Aorta (tissue), 5 donors: ENCODE data around the gene SEMA3G. TPM values are rescaled to one million over a fixed set of nuclear protein-coding genes. Genes with fewer than 3 reads are reported as not detected.

Experiments
- ATAC-seq: fragments of 200-7000 bp; cut with Tn5 transposase; one replicate; pipeline ENCODE4 v1.9.1; 2022; ENCODE audit warnings: moderate library complexity; ENCODE audit not compliant: low FRiP score
- DNase-seq, 2 donors: peaks; one replicate each; pipeline ENCODE4 v3.0.0-alpha.2; 2020
- H3K27ac ChIP-seq, 2 donors: one replicate each; pipeline ENCODE4 v1.5.1; 2013; ENCODE audit warnings: low read length in 2 of 2, mild to moderate bottlenecking in 2 of 2, moderate library complexity in 2 of 2, control low read depth in 1 of 2, inconsistent platforms in 1 of 2, low read depth in 1 of 2
- H3K27me3 ChIP-seq, 2 donors: one replicate each; pipeline ENCODE4 v1.6.1; 2013; ENCODE audit warnings: control low read depth in 1 of 2, low read length in 1 of 2, mild to moderate bottlenecking in 1 of 2, moderate library complexity in 1 of 2; ENCODE audit not compliant: insufficient read depth in 2 of 2, control insufficient read depth in 1 of 2
- H3K36me3 ChIP-seq, 2 donors: one replicate each; pipeline ENCODE4 v1.6.1; 2013; ENCODE audit warnings: control low read depth in 1 of 2, low read length in 1 of 2, mild to moderate bottlenecking in 1 of 2; ENCODE audit not compliant: insufficient read depth in 2 of 2, control insufficient read depth in 1 of 2
- H3K4me1 ChIP-seq, 2 donors: one replicate each; pipeline ENCODE4 v1.6.1; 2013; ENCODE audit warnings: low read length in 2 of 2, control low read depth in 1 of 2, mild to moderate bottlenecking in 1 of 2, moderate library complexity in 1 of 2; ENCODE audit not compliant: insufficient read depth in 2 of 2, control insufficient read depth in 1 of 2
- H3K4me3 ChIP-seq, 2 donors: one replicate each; pipeline ENCODE4 v1.5.1; 2013; ENCODE audit warnings: low read length in 2 of 2, control low read depth in 1 of 2, mild to moderate bottlenecking in 1 of 2
- H3K9me3 ChIP-seq: one replicate; pipeline ENCODE4 v1.6.1; 2013; ENCODE audit warnings: mild to moderate bottlenecking, low read length; ENCODE audit not compliant: control insufficient read depth
- WGBS, 2 donors: extraction: QIAGEN DNeasy Blood & Tissue Kit; methylation state at CpG; one replicate each; pipeline ENCODE4 v1.1.7; 2013; 5-methylcytosine and 5-hydroxymethylcytosine counted together
- intact Hi-C, 2 donors: fragments of 100-400 bp; cut with DNase I; formaldehyde crosslinking; loops; one replicate each; pipeline versions ENCODE4 v1.14.2 to v1.15.0; 2022
- polyA plus RNA-seq, 2 donors: library from polyadenylated mRNA; stranded (reverse); fragments of 200-250 nt; gene quantifications; one replicate each; pipeline ENCODE4 v1.2.3, GENCODE V29; 2013
- total RNA-seq, 2 donors: library from RNA; stranded (reverse); fragmentation: NEBNext Ultra II Directional; extraction: Animal tissue kit (Norgen Biotek cat#: 25700); gene quantifications; one replicate each; pipeline ENCODE4 v1.2.1, GENCODE V29; 2021
- donor health status: healthy with polysubstance abuse.
- donor health status: Bipolar disorder and iron deficiency.
- donor health status: DM: no; HTN: no; CAD: no.
- donor health status: DM: no; HTN: no; CAD: no.
- donor health status: DM: yes; HTN: yes; CAD: no.

The SEMA3G gene
- total and polyA plus RNA-seq, 4 donors = 0.26 to 23.8 (median 12.5) TPM; not detected in 1

DNA sequence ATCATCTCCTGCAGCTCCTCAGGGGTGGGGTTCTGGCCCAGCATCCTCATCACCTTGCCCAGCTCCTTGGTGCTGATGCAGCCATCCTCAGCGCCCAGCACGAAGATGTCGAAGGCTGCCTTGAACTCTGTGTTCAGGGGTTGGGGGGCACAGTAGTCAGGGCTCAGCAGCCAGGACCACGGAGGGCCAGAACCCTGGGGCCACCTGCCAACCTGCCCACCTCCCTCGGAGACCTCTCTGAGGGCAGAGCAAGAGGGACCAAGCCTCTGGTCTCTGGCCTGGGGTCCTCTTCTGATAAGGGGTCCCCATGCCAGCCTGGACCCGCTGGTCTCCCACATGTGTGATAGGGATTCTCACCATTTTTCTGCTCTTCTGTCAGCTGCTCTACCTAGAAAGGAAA, 7.2 kb upstream of the SEMA3G start:
- Histone ChIP-seq H3K4me1 (no peaks in the 10 kb centered on the region), H3K27me3 (no peaks in the 10 kb centered on the region), H3K9me3 (no peaks in the 10 kb centered on the region), H3K36me3 (no peaks in the 10 kb centered on the region), H3K27ac (no peak overlapping the region), H3K4me3 (no peak overlapping the region)
- 88 to 92% methylated on average over 6 of the region's 6 CpGs for WGBS, 2 donors
- ATAC-seq (no peak), DNase-seq (no peak)
- intact Hi-C loops = loop anchor here in 1 of 2 donors (10.0 kb wide), 1 partner anchor 167 kb away; the partner anchor contains the start of gene GLYCTK

DNA sequence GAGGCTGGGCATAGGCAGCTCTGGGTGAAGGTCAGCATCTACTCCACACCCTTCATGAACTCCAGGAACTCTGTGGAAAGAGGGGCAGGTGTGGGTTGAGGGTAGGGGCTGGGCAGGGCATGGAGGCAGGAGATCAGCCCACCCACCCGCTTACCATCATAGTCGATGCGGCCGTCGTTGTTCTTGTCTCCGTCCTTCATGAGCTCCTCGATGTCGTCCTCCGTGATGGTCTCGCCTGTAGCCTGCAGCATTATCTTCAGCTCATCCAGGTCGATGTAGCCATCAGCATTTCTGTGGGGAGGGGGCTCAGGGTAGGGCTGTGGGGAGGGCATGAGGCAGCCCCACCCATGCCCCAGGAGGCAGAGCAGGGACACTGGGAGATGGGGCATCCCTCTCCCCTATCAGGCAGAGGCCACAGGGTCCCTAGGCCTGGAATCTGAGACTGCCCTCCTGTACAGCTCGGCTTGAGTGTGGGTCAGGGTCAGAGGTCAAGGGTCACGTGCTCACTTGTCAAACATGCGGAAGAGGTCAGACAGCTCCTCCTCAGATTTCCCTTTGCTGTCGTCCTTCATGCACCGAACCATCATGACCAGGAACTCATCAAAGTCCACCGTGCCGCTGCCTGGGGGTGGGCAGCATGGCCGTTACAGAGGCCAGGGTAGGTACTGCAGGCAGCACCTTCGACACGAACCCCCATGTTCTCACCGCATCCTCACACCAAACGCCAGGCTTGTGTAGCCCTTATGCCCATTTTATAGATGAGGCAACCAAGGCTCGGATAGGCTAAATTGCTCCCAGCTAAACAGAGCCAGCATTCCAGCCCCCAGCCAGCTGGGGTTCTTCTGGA, 6.6 kb upstream of the SEMA3G start:
- no peak overlapping the region for H3K27ac ChIP-seq
- H3K4me1 ChIP-seq = no peaks in the 10 kb centered on the region
- DNase-seq (no peak), ATAC-seq (no peak)
- H3K4me3 ChIP-seq = no peak overlapping the region
- H3K36me3 ChIP-seq = no peaks in the 10 kb centered on the region
- 84 to 85% methylated on average over 24 of the region's 24 CpGs for WGBS, 2 donors
- no peaks in the 10 kb centered on the region for H3K9me3 ChIP-seq
- intact Hi-C loops = loop anchor here in 1 of 2 donors (10.0 kb wide), 1 partner anchor 167 kb away; the partner anchor contains the start of gene GLYCTK
- H3K27me3 ChIP-seq = no peaks in the 10 kb centered on the region

DNA sequence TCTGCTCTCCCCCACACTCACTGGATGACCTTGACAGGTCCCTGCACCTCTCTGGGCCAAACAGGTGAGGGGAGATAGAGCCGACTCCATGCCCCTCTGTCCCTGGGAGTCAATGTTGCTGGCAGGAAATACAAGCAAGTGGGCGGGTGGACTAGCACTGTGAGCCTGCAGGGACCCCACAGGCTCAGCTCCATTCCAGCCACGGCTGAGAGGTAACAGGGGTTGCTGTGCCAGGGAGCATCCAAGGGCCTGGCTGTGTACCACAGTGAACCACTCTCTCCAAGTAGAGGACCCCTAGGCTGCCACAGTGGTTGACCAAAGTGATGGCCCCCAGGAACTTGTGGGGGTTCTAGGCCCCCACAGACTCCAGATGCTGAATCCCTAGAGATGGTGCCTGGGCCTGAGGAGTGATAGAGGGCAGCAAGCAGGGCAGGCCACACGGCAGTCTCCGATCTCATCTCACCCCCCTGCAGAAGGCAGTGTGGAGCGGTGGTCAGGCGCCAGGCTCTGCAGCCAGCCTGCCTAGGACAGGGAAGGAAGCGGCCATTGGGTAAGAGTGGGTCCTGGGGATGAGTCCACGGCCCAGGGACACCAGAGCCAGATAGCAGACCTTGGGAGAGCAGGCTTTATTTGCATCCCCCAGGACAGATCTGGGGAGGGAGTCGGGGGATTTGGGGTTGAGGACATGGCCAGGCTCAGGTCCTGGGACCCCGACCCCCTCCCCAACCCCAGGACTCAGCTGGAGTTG, 5.8 kb upstream of the SEMA3G start:
- H3K4me1 ChIP-seq = no peaks in the 10 kb centered on the region
- WGBS, 2 donors = 90 to 92% methylated on average over 11 of the region's 11 CpGs
- no peak for ATAC-seq
- no peak overlapping the region for H3K27ac ChIP-seq
- intact Hi-C loops = loop anchor here in 1 of 2 donors (10.0 kb wide), 1 partner anchor 166 kb away; the partner anchor contains the start of gene GLYCTK
- H3K9me3 ChIP-seq = no peaks in the 10 kb centered on the region
- no peaks in the 10 kb centered on the region for H3K27me3 ChIP-seq
- no peaks in the 10 kb centered on the region for H3K36me3 ChIP-seq
- H3K4me3 ChIP-seq = no peak overlapping the region
- DNase-seq = no peak

DNA sequence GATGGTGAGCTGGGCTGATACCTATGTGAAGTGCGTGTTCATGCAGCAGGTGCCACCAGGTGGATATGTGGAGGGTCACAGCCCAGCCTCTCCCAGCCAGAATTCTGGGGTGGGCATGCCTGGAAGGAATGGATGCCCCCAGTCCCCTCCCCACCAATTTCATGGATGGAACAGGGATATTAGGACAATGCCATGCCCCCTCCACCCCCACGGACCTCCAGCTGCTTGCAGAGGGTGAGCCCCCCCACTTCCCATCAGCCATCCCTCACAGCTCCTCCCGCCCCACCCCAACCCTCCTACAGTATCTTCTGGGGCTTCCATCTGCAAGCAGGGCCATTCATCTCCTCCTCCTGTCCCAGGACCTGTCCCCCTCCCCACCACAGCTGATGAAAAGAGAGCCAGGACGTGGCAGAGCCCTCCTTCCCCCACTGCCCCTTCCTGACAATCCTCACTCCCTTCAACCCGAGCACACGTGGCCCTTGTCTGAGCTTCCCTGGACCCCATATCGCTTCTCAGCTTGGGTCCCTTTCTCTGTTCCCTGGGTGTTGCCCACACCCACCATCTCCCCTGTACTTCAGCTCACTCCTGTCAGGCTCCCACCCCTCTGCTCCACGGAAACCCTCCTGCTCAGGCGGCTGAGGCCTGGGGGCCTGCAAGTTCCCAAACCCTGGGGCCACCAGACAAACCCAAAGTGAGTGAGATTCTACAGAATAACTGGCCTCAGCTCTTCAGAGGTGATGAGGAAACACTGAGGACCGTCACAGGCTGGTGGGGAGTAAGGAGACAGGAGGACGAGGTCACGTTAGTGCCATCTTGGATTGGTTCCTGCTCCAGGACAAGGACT, 2.8 kb upstream of the SEMA3G start:
- no peak overlapping the region for H3K4me3 ChIP-seq
- no peaks in the 10 kb centered on the region for H3K4me1 ChIP-seq
- H3K9me3 ChIP-seq = no peaks in the 10 kb centered on the region
- no peak overlapping the region for H3K27ac ChIP-seq
- no peaks in the 10 kb centered on the region for H3K27me3 ChIP-seq
- WGBS, 2 donors = 73 to 75% methylated on average over 11 to 12 of the region's 12 CpGs
- no peaks in the 10 kb centered on the region for H3K36me3 ChIP-seq
- DNase-seq (no peak), ATAC-seq (no peak)
- intact Hi-C loops = loop anchor here in 1 of 2 donors (5.0 kb wide), 1 partner anchor 225 kb away; no protein-coding TSS in a partner anchor

DNA sequence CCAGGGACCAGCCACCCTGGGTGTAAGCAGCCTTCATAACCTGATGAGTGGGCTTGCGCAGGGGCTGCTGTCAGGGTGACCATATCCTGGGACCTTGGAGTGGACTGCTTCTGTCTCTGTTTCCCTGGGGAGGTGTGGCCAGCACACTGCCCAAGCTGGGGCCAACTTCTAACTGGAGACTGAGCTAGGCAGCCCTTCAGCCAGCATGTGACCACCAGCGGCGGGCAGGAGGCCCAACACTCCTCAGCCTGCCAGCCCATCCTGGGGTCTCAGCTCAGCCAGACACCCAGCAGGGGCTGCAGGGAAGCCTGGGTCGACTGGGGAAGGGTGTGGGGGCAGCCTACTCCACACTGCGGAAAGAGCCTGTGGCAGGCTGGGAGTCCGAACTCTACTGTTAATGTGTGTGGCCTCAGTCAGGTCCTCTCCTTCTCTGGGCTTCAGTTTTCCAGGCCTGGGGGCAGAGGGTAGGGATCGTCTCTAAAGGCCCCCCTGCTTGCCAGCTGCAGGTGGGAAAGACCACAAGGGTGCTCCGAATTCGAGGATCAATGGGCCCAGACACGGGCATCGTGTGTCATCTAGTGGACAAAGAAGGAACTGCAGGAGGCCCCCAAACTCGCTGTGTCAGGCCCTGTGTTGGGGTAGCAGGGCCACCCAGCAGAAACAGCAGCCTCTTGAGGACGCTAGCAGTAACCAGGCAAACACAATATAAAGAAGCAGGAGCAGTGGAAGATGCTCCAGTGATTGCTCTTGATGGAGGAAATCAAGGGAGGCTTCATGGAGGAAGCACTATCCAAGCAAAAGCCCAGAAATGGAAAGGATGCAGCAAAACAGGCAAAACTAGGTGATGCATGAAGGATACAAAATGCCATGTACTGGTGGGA, 2.0 kb upstream of the SEMA3G start:
- H3K27ac ChIP-seq = no peak overlapping the region
- ATAC-seq (peak; percentile 74), DNase-seq (peak in 1 of 2 donors; percentile 83)
- no peaks in the 10 kb centered on the region for H3K36me3 ChIP-seq
- no peaks in the 10 kb centered on the region for H3K9me3 ChIP-seq
- 37 to 38% methylated on average over 13 of the region's 13 CpGs for WGBS, 2 donors
- no peaks in the 10 kb centered on the region for H3K4me1 ChIP-seq
- no peaks in the 10 kb centered on the region for H3K27me3 ChIP-seq
- H3K4me3 ChIP-seq = no peak overlapping the region
- intact Hi-C loops = loop anchor here in 1 of 2 donors (5.0 kb wide), 1 partner anchor 225 kb away; no protein-coding TSS in a partner anchor

DNA sequence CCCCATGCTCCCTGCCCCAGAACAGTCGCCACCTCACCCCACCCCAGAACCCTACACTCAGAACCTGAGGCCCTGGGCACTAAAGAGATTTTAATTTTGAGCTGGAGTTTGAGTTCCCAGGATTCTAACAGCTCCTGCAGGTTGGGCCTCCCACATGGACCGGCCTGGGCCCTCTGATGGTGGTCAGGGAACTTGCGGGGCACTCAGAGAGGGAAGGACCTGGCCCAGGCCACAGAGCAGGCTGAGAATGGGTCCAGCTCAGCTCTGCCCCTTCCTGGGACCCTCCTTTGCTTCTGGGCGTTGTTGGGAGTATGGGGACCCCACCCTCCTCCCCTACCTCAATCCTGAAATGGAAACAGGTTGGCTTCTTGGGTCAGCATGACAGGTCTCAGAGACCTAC, 1.1 kb upstream of the SEMA3G start:
- no peak for ATAC-seq
- Histone ChIP-seq H3K9me3 (no peaks in the 10 kb centered on the region), H3K27me3 (no peaks in the 10 kb centered on the region), H3K27ac (no peak overlapping the region), H3K4me1 (no peaks in the 10 kb centered on the region), H3K36me3 (no peaks in the 10 kb centered on the region), H3K4me3 (no peak overlapping the region)
- intact Hi-C loops = loop anchor here in 1 of 2 donors (5.0 kb wide), 1 partner anchor 224 kb away; no protein-coding TSS in a partner anchor
- 93 to 95% methylated on average over 4 of the region's 4 CpGs for WGBS, 2 donors
- no peak for DNase-seq

DNA sequence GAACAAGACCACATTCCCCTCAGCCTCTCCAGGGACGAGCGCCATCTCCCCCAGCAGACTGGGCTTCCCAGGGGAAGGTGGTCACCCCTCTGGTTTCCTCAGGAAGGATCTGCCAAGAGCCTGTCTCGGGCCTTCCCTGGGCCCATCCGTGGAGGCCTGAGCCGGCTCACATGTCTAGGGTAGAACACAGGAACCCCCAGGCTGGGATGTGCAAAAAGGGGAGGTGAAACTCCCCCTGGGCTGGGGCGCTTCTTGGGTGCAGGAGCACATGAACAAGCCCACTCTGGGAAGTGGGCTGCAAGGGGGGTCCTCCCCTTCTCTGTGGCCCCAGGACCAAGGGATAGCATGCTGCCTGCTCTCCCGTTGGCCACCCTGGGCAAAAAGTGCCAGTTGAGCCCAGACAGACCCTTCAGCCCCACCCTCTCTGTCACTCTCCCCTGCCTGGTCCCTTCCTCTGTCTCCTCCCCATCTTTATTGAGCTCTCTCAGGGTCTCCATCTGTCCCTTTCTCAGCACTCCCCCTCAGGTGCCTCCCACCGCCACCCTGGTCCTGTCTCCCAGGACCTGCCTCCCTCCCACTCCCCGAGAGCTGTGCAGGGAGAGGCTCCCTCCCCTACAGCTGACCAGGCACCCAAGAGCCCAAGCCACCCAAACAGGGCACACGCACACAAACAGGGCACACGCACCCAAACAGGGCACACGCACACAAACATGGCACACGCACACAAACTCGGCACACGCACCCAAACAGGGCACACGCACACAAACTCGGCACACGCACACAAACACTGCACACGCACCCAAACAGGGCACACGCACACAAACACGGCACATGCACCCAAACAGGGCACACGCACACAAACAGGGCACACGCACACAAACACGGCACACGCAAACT, 864 bp downstream of the SEMA3G start:
- no peaks in the 10 kb centered on the region for H3K36me3 ChIP-seq
- intact Hi-C loops = no loop called here
- H3K9me3 ChIP-seq = no peaks in the 10 kb centered on the region
- DNase-seq (no peak), ATAC-seq (no peak)
- H3K4me1 ChIP-seq = no peaks in the 10 kb centered on the region
- no peaks in the 10 kb centered on the region for H3K27me3 ChIP-seq
- no peak overlapping the region for H3K27ac ChIP-seq
- no peak overlapping the region for H3K4me3 ChIP-seq
- WGBS, 2 donors = 91 to 92% methylated on average over 25 of the region's 25 CpGs
